NB4 (cell line): ENCODE data around the gene MADD.

ENCODE experiments used
- CTCF ChIP-seq: IDR thresholded peaks from one replicate; pipeline ENCODE4 v1.5.1; 2012; ENCODE audit warnings: low read depth, low read length
- MAX ChIP-seq: IDR thresholded peaks from 2 replicates; pipeline ENCODE4 v1.6.1; 2011; ENCODE audit warnings: low read depth, low read length
- MYC ChIP-seq: IDR thresholded peaks from 2 replicates; pipeline ENCODE4 v1.6.1; 2011; ENCODE audit warnings: low read depth, low read length
- POLR2A ChIP-seq: IDR thresholded peaks from 2 replicates; pipeline ENCODE4 v1.6.1; 2011; ENCODE audit warnings: mild to moderate bottlenecking; ENCODE audit not compliant: insufficient read length; ENCODE audit errors: extremely low read depth

GRCh38 chr11:47375546-47376085, 105.7 kb downstream of the MADD start:
- TF ChIP-seq CTCF: no peak
- no peak for TF ChIP-seq MAX
- no peak for TF ChIP-seq POLR2A
- no peak for TF ChIP-seq MYC
